WTC11 (cell line): Measurements from ENCODE around the gene TMEM86A. TPM values are rescaled to one million over a fixed set of nuclear protein-coding genes. Genes with fewer than 3 reads are reported as not detected.
"Not testable (repeated sequence)": the region's sequence is repeated elsewhere in the genome, so short reads cannot be mapped to it uniquely, and the experiment has no call there.

Source experiments
- ATAC-seq: fragments of 200-7000 bp; cut with Tn5 transposase; 2 replicates; pipeline ENCODE4 v1.10.0; 2021; ENCODE audit warnings: mild to moderate bottlenecking, moderate library complexity
- CTCF ChIA-PET: fragments of 300-600 bp; sonication (Branson Sonifier 250); formaldehyde crosslinking; loops from one replicate; lab custom pipeline; 2021; ENCODE audit warnings: antibody characterized with exemption; lab: Charles Lee
- POLR2A ChIA-PET: fragments of 350-600 bp; sonication (Branson Sonifier 250); formaldehyde crosslinking; loops from one replicate; lab custom pipeline; 2021; ENCODE audit warnings: antibody characterized with exemption; lab: Charles Lee
- DNase-seq: peaks from one replicate; pipeline ENCODE4 v3.0.0; 2021; ENCODE audit warnings: low spot score
- H3K27ac Mint-ChIP-seq: 2 replicates; pipeline ENCODE4 v1.8.0; 2021; ENCODE audit warnings: mixed read lengths
- H3K27me3 Mint-ChIP-seq: 2 replicates; pipeline ENCODE4 v1.8.0; 2021; ENCODE audit warnings: low read depth, mild to moderate bottlenecking, moderate library complexity, mixed read lengths
- H3K36me3 Mint-ChIP-seq: 2 replicates; pipeline ENCODE4 v1.8.0; 2021; ENCODE audit warnings: mixed read lengths
- H3K4me1 Mint-ChIP-seq: 2 replicates; pipeline ENCODE4 v1.8.0; 2022; ENCODE audit warnings: mixed read lengths
- H3K4me3 Mint-ChIP-seq: 2 replicates; pipeline ENCODE4 v1.8.0; 2021; ENCODE audit warnings: mild to moderate bottlenecking, moderate library complexity, mixed read lengths
- H3K9me3 Mint-ChIP-seq: 2 replicates; pipeline ENCODE4 v1.8.0; 2021; ENCODE audit warnings: mixed read lengths
- AFF4 ChIP-seq: sonication (generic); formaldehyde crosslinking; IDR thresholded peaks from 2 replicates; pipeline ENCODE4 v1.8.1; 2023; ENCODE audit warnings: mild to moderate bottlenecking, missing genetic modification reagents, borderline replicate concordance
- CREB1 ChIP-seq: sonication (generic); formaldehyde crosslinking; IDR thresholded peaks from 2 replicates; pipeline ENCODE4 v1.8.0; 2023; ENCODE audit warnings: mild to moderate bottlenecking, missing genetic modification reagents
- E2F1 ChIP-seq: sonication (generic); formaldehyde crosslinking; IDR thresholded peaks from 2 replicates; pipeline ENCODE4 v1.8.0; 2022; ENCODE audit warnings: mild to moderate bottlenecking, missing genetic modification reagents
- FOXK1 ChIP-seq: sonication (generic); formaldehyde crosslinking; IDR thresholded peaks from 2 replicates; pipeline ENCODE4 v1.8.0; 2022; ENCODE audit warnings: mild to moderate bottlenecking, moderate library complexity, missing genetic modification reagents
- FOXP4 ChIP-seq: sonication (generic); formaldehyde crosslinking; IDR thresholded peaks from 2 replicates; pipeline ENCODE4 v1.8.0; 2022; ENCODE audit warnings: mild to moderate bottlenecking, missing genetic modification reagents
- IRF1 ChIP-seq: sonication (generic); formaldehyde crosslinking; IDR thresholded peaks from 2 replicates; pipeline ENCODE4 v1.8.0; 2023; ENCODE audit warnings: missing genetic modification reagents
- NFATC4 ChIP-seq: fragments of 250-450 bp; sonication (Bioruptor Pico); IDR thresholded peaks from 2 replicates; pipeline ENCODE4 v1.9.0; 2021; ENCODE audit warnings: mild to moderate bottlenecking
- NR3C1 ChIP-seq: sonication (generic); formaldehyde crosslinking; conservative IDR thresholded peaks from 2 replicates; pipeline ENCODE4 v1.8.1; 2023; ENCODE audit warnings: low read depth, mild to moderate bottlenecking, missing genetic modification reagents
- PREB ChIP-seq: sonication (generic); formaldehyde crosslinking; IDR thresholded peaks from 2 replicates; pipeline ENCODE4 v1.8.1; 2022; ENCODE audit warnings: mild to moderate bottlenecking, missing genetic modification reagents, moderate library complexity, borderline replicate concordance
- RORB ChIP-seq: fragments of 250-450 bp; sonication (Bioruptor Pico); IDR thresholded peaks from 2 replicates; pipeline ENCODE4 v1.9.0; 2021; ENCODE audit warnings: mild to moderate bottlenecking
- SOX15 ChIP-seq: fragments of 250-450 bp; sonication (Bioruptor Pico); IDR thresholded peaks from 2 replicates; pipeline ENCODE4 v1.9.0; 2021; ENCODE audit warnings: mild to moderate bottlenecking
- TP53 ChIP-seq: sonication (generic); formaldehyde crosslinking; IDR thresholded peaks from 2 replicates; pipeline ENCODE4 v1.8.1; 2023; ENCODE audit warnings: mild to moderate bottlenecking, missing genetic modification reagents
- USF1 ChIP-seq: sonication (generic); formaldehyde crosslinking; IDR thresholded peaks from 2 replicates; pipeline ENCODE4 v1.8.0; 2022; ENCODE audit warnings: mild to moderate bottlenecking, missing genetic modification reagents
- ZBTB21 ChIP-seq: sonication (generic); formaldehyde crosslinking; IDR thresholded peaks from 2 replicates; pipeline ENCODE4 v1.8.1; 2023; ENCODE audit warnings: mild to moderate bottlenecking, missing genetic modification reagents, borderline replicate concordance
- ZNF425 ChIP-seq: fragments of 250-450 bp; sonication (Bioruptor Pico); conservative IDR thresholded peaks from 2 replicates; pipeline ENCODE4 v1.9.0; 2021; ENCODE audit warnings: mild to moderate bottlenecking
- total RNA-seq: library from RNA; stranded (reverse); gene quantifications from 3 replicates; pipeline ENCODE4 v1.2.3, GENCODE V29; 2021
- TF ChIP-seq, protein P1 (sequence below): fragments of 250-450 bp; sonication (Bioruptor Pico); IDR thresholded peaks from 2 replicates; pipeline ENCODE4 v1.9.0; 2021; ENCODE audit warnings: mild to moderate bottlenecking

Gene TMEM86A
- total RNA-seq, 1 experiment from 2014 or later, result 1.7 TPM

DNA sequence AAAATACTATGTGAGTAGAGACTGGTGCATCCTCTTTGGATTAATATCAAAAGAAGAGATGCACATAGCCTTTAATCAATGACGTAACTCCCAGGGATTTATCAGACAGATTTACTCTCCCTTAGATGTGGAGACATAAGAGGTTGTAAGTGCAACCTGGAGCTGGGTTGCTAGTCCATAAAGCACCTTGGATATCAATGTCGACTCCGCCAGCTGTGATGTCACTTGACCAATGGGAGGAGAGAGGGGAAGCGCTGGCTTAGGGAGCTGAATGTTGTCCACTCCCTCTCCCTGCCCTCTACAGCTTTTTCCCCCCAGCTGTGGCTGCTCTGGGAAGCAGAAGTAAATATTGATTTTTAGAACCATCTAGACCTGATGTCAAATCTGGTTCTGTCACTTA lies 28.9 kb upstream of the TMEM86A start (continued):
- no peak for TF ChIP-seq FOXP4 (CRISPR knock-in tag)
- no peak for TF ChIP-seq CREB1 (CRISPR knock-in tag)

DNA sequence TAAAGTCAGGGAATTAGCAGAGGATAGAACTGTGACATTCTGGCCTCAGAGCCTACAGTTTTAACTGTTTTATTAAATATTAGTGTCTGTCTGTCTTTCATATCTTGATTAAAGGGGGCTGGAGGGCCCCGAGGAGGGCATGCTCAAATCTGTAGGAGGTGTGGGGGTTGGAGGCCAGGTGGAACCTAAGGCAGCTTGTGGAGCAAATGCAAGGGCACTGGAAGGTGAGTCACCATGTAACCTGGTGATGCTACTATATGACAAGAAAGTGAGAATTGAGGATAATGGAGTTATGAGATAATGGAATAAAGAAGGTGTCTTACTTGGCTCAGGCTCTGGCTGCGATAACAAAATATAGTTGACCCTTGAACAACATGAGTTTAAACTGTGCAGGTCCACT lies 27.3 kb upstream of the TMEM86A start:
- H3K4me1 Mint-ChIP-seq, result peaks cover 17% of the 10 kb centered on the region
- no peak for TF ChIP-seq SOX15 (CRISPR knock-in tag)
- no peak for TF ChIP-seq ZBTB21 (CRISPR knock-in tag)
- no peak for TF ChIP-seq USF1 (CRISPR knock-in tag)
- TF ChIP-seq, protein P1, sequence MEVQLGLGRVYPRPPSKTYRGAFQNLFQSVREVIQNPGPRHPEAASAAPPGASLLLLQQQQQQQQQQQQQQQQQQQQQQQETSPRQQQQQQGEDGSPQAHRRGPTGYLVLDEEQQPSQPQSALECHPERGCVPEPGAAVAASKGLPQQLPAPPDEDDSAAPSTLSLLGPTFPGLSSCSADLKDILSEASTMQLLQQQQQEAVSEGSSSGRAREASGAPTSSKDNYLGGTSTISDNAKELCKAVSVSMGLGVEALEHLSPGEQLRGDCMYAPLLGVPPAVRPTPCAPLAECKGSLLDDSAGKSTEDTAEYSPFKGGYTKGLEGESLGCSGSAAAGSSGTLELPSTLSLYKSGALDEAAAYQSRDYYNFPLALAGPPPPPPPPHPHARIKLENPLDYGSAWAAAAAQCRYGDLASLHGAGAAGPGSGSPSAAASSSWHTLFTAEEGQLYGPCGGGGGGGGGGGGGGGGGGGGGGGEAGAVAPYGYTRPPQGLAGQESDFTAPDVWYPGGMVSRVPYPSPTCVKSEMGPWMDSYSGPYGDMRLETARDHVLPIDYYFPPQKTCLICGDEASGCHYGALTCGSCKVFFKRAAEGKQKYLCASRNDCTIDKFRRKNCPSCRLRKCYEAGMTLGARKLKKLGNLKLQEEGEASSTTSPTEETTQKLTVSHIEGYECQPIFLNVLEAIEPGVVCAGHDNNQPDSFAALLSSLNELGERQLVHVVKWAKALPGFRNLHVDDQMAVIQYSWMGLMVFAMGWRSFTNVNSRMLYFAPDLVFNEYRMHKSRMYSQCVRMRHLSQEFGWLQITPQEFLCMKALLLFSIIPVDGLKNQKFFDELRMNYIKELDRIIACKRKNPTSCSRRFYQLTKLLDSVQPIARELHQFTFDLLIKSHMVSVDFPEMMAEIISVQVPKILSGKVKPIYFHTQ (CRISPR knock-in tag), result no peak
- TF ChIP-seq FOXK1 (CRISPR knock-in tag), result no peak
- no peak for TF ChIP-seq ZNF425 (CRISPR knock-in tag)
- TF ChIP-seq E2F1 (CRISPR knock-in tag), result no peak
- no peak for TF ChIP-seq PREB
- no peak for TF ChIP-seq NFATC4 (CRISPR knock-in tag)
- no peak for TF ChIP-seq NR3C1
- TF ChIP-seq TP53 (CRISPR knock-in tag), result no peak
- no peak for TF ChIP-seq AFF4 (CRISPR knock-in tag)
- no peak for TF ChIP-seq RORB
- TF ChIP-seq IRF1 (CRISPR knock-in tag), result no peak
- DNase-seq (no peak), ATAC-seq (no peak)
- H3K4me3 Mint-ChIP-seq, result no peak overlapping the region
- H3K27ac Mint-ChIP-seq, result no peak overlapping the region
- H3K36me3 Mint-ChIP-seq, result no peaks in the 10 kb centered on the region
- H3K27me3 Mint-ChIP-seq, result no peaks in the 10 kb centered on the region; the same call in 1 of the 2 replicates
- CTCF ChIA-PET, result interaction anchor here (3.0 kb wide), 1 partner anchor 93 kb away, joined by 6 read pairs; no protein-coding TSS in a partner anchor
- POLR2A ChIA-PET, result no interaction called here
- H3K9me3 Mint-ChIP-seq, result no peaks in the 10 kb centered on the region

GRCh38 chr11:18672209-18672608 lies 26.4 kb upstream of the TMEM86A start:
- H3K9me3 Mint-ChIP-seq, H3K4me3 Mint-ChIP-seq, DNase-seq, H3K27ac Mint-ChIP-seq, H3K27me3 Mint-ChIP-seq, ATAC-seq, POLR2A ChIA-PET, H3K36me3 Mint-ChIP-seq: not testable (repeated sequence)
- CTCF ChIA-PET, result interaction anchor here (0.6 to 3.0 kb wide), 2 partner anchors 92 to 557 kb away, joined by 4 to 6 read pairs; no protein-coding TSS in a partner anchor
- peaks cover 17% of the 10 kb centered on the region for H3K4me1 Mint-ChIP-seq
